Testis (tissue), 2 donors: ENCODE results near the gene KCNK4.
A peak's percentile ranks its signal among the peaks of the same experiment; 100 is the strongest.

Experiments
- CTCF ChIP-seq, 3 experiments: fragments of 450-650 bp in 2 of 3; fragments of 200-600 bp in 1 of 3; sonication (generic) in 1 of 3; IDR thresholded peaks; one replicate each; pipeline ENCODE4 v1.5.1; 2016 to 2019; ENCODE audit warnings: antibody characterized with exemption in 3 of 3, mild to moderate bottlenecking in 2 of 3, moderate library complexity in 1 of 3
- POLR2A ChIP-seq: fragments of 450-650 bp; IDR thresholded peaks from one replicate; pipeline ENCODE4 v1.6.1; 2017; ENCODE audit warnings: antibody characterized with exemption, mild to moderate bottlenecking, moderate library complexity

- peak; percentile 10 to 67 (median 47) for TF ChIP-seq CTCF (IDR thresholded peaks at IDR 0.05)
- TF ChIP-seq POLR2A, result peak; percentile 69
Observed at GRCh38 chr11:64317961-64318765, 27.1 kb downstream of the KCNK4 start, which contains the start of gene PRDX5.
